OCI-LY7 (cell line): ENCODE results near the gene MRPS6. TPM values are rescaled to one million over a fixed set of nuclear protein-coding genes. Genes with fewer than 3 reads are reported as not detected.

Experiments
- BruUV-seq: library from RNA; stranded (reverse); fragments of 400-500 nt; replicated peaks from 2 replicates; lab custom pipeline; 2021; lab: Mats Ljungman, UMichigan
- CTCF ChIA-PET: fragments of 300-600 bp; sonication (Branson Sonifier 250); formaldehyde crosslinking; loops from one replicate; lab custom pipeline; 2022; ENCODE audit warnings: antibody characterized with exemption; ENCODE audit not compliant: unreplicated experiment; lab: Charles Lee
- POLR2A ChIA-PET: fragments of 300-600 bp; sonication (Branson Sonifier 250); formaldehyde crosslinking; loops from one replicate; lab custom pipeline; 2022; ENCODE audit warnings: antibody characterized with exemption; lab: Charles Lee
- DNase-seq: peaks from one replicate; pipeline ENCODE4 v3.0.0-alpha.2; 2015; ENCODE audit warnings: low spot score
- H2AFZ ChIP-seq: fragments of 200-600 bp; sonication (generic), shearing (Covaris generic); 2 replicates; pipeline ENCODE4 v1.6.1; 2014; ENCODE audit warnings: mild to moderate bottlenecking, antibody characterized with exemption, low read length, moderate library complexity
- H3K27ac ChIP-seq: fragments of 200-600 bp; sonication (generic); 2 replicates; pipeline ENCODE4 v1.5.1; 2014; ENCODE audit warnings: mixed run types, low read depth, mild to moderate bottlenecking, moderate library complexity, low read length, inconsistent platforms; ENCODE audit not compliant: poor library complexity, severe bottlenecking
- H3K36me3 ChIP-seq: fragments of 200-600 bp; sonication (generic); 2 replicates; pipeline ENCODE4 v1.6.1; 2014; ENCODE audit warnings: mild to moderate bottlenecking, antibody characterized with exemption, low read length, moderate library complexity, mixed read lengths; ENCODE audit not compliant: insufficient read depth
- H3K4me1 ChIP-seq: fragments of 200-600 bp; sonication (generic); 2 replicates; pipeline ENCODE4 v1.5.1; 2014; ENCODE audit warnings: mild to moderate bottlenecking, low read length; ENCODE audit not compliant: insufficient read depth, poor library complexity, severe bottlenecking
- H3K4me2 ChIP-seq: fragments of 200-600 bp; sonication (generic); 2 replicates; pipeline ENCODE4 v1.6.1; 2014; ENCODE audit warnings: mild to moderate bottlenecking, low read length
- H3K4me3 ChIP-seq: fragments of 200-600 bp; sonication (generic); 2 replicates; pipeline ENCODE4 v1.5.1; 2014; ENCODE audit warnings: mild to moderate bottlenecking, low read depth, low read length; ENCODE audit not compliant: poor library complexity, severe bottlenecking
- H3K79me2 ChIP-seq: fragments of 200-600 bp; sonication (generic); 2 replicates; pipeline ENCODE4 v1.6.1; 2016; ENCODE audit warnings: low read depth, mild to moderate bottlenecking, low read length, moderate library complexity, mixed read lengths; ENCODE audit not compliant: insufficient read depth
- H3K9me2 ChIP-seq: fragments of 200-600 bp; sonication (generic); 2 replicates; pipeline ENCODE4 v1.6.1; 2016; ENCODE audit warnings: mild to moderate bottlenecking, low read length, mixed read lengths; ENCODE audit not compliant: insufficient read depth
- H3K9me3 ChIP-seq: fragments of 200-600 bp; sonication (generic); 2 replicates; pipeline ENCODE4 v1.6.1; 2014; ENCODE audit warnings: mild to moderate bottlenecking, mixed run types, low read length, mixed read lengths
- H4K20me1 ChIP-seq: fragments of 200-600 bp; sonication (generic); 2 replicates; pipeline ENCODE4 v1.6.1; 2014; ENCODE audit warnings: mild to moderate bottlenecking, antibody characterized with exemption, low read length, moderate library complexity, mixed read lengths; ENCODE audit not compliant: insufficient read depth
- EZH2phosphoT487 ChIP-seq: fragments of 200-600 bp; sonication (generic); IDR thresholded peaks from 2 replicates; pipeline ENCODE4 v1.6.1; 2018; ENCODE audit warnings: low read depth, borderline replicate concordance, mild to moderate bottlenecking, mixed run types, antibody characterized with exemption, low read length, moderate library complexity, mixed read lengths
- intact Hi-C: fragments of 100-400 bp; cut with micrococcal nuclease; formaldehyde crosslinking; loops from one replicate; pipeline ENCODE4 v1.10.0; 2022; ENCODE audit not compliant: unreplicated experiment
- total RNA-seq, 2 experiments: library from RNA; depleted of rRNA in 1 of 2; stranded (reverse); fragments of >200 nt in 1 of 2; shearing (Covaris generic) in 1 of 2; gene quantifications; 2 replicates each; pipeline ENCODE4 v1.2.3, GENCODE V29; 2014 to 2022
- TF ChIP-seq, protein P1 (sequence below): fragments of 200-600 bp; sonication (generic); conservative IDR thresholded peaks from 2 replicates; pipeline ENCODE4 v1.5.1; 2014; ENCODE audit warnings: mild to moderate bottlenecking, antibody characterized with exemption, low read length, moderate library complexity, mixed read lengths

The MRPS6 gene
- total RNA-seq, 2 experiments from 2014 or later, result 20.9 to 56.1 TPM

DNA sequence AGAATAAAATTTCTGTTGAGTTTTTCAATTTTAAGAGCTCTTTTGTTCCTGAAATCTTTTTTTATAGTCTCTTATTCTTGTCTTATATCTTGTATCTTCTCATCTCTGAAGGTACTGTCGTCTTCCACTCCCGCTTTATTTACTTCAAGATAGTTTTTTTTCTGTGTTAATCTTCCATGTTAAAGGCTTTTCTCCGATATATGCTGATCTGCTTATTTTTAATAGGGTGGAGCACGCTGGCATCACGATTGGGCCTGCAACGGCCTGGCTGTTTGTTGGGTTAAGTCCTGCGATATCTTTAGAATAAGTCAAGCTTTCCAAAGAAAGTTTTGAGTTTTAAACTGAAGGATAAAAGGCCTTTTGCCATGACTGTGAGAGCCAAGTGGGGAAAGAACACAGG is 35.7 kb downstream of the MRPS6 start:
- no peak for DNase-seq
- intact Hi-C loops, result no loop called here
- Histone ChIP-seq H4K20me1 (no peaks in the 10 kb centered on the region), H3K27ac (no peak overlapping the region), H3K36me3 (no peaks in the 10 kb centered on the region; the same call in 1 of the 2 replicates), H3K9me2 (no peaks in the 10 kb centered on the region), H2AFZ (no peak overlapping the region), H3K79me2 (peaks cover 8% of the 10 kb centered on the region; the same call in 1 of the 2 replicates), H3K4me1 (no peaks in the 10 kb centered on the region), H3K9me3 (no peaks in the 10 kb centered on the region), H3K4me2 (no peak overlapping the region), H3K4me3 (no peak overlapping the region)
- no peak for TF ChIP-seq EZH2phosphoT487
- TF ChIP-seq, protein P1, sequence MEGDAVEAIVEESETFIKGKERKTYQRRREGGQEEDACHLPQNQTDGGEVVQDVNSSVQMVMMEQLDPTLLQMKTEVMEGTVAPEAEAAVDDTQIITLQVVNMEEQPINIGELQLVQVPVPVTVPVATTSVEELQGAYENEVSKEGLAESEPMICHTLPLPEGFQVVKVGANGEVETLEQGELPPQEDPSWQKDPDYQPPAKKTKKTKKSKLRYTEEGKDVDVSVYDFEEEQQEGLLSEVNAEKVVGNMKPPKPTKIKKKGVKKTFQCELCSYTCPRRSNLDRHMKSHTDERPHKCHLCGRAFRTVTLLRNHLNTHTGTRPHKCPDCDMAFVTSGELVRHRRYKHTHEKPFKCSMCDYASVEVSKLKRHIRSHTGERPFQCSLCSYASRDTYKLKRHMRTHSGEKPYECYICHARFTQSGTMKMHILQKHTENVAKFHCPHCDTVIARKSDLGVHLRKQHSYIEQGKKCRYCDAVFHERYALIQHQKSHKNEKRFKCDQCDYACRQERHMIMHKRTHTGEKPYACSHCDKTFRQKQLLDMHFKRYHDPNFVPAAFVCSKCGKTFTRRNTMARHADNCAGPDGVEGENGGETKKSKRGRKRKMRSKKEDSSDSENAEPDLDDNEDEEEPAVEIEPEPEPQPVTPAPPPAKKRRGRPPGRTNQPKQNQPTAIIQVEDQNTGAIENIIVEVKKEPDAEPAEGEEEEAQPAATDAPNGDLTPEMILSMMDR, result no peak
- no TSS peak for BruUV-seq
- ChIA-PET CTCF (no interaction called here), POLR2A (no interaction called here)

DNA sequence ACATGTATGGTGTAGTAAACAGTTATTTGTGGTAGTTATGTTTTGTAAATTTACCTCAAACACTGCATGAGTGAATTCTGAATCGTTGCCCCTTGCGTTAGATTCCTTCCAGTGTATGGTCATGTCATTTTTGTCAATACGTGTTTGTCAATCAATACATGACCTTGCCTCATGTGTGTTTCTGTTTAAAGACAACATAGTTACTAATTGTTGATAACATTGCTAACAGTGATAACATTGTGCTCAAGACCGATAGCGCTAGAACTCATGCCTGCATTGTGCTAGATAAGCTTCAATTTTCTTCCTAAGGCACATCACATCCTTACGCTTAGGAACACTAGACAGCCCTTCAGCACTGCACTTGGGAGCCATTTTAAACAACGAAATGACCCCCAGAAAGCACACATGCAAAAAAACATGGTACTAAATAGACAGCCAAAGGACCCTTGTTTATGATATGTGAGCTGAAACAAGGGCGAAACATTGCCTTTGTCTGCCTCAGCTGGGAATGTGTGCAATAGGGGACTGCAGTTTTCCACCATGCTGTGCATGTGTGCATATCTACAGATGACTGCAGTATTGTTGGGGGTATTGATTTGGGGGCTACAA is 37.3 kb downstream of the MRPS6 start:
- H3K4me1 ChIP-seq, result no peaks in the 10 kb centered on the region
- H3K4me3 ChIP-seq, result no peak overlapping the region
- no peaks in the 10 kb centered on the region for H3K9me3 ChIP-seq
- no peak for DNase-seq
- no peak overlapping the region for H3K4me2 ChIP-seq
- H4K20me1 ChIP-seq, result no peaks in the 10 kb centered on the region
- intact Hi-C loops, result no loop called here
- no peak overlapping the region for H2AFZ ChIP-seq
- POLR2A ChIA-PET, result interaction anchor here (0.7 kb wide), 1 partner anchor 35 kb away, joined by 4 read pairs; no protein-coding TSS in a partner anchor
- no peaks in the 10 kb centered on the region for H3K9me2 ChIP-seq
- no peaks in the 10 kb centered on the region for H3K36me3 ChIP-seq
- no TSS peak for BruUV-seq
- CTCF ChIA-PET, result no interaction called here
- H3K27ac ChIP-seq, result no peak overlapping the region
- TF ChIP-seq EZH2phosphoT487, result no peak
- TF ChIP-seq, protein P1, result no peak
- H3K79me2 ChIP-seq, result peaks cover 8% of the 10 kb centered on the region; the same call in 1 of the 2 replicates

DNA sequence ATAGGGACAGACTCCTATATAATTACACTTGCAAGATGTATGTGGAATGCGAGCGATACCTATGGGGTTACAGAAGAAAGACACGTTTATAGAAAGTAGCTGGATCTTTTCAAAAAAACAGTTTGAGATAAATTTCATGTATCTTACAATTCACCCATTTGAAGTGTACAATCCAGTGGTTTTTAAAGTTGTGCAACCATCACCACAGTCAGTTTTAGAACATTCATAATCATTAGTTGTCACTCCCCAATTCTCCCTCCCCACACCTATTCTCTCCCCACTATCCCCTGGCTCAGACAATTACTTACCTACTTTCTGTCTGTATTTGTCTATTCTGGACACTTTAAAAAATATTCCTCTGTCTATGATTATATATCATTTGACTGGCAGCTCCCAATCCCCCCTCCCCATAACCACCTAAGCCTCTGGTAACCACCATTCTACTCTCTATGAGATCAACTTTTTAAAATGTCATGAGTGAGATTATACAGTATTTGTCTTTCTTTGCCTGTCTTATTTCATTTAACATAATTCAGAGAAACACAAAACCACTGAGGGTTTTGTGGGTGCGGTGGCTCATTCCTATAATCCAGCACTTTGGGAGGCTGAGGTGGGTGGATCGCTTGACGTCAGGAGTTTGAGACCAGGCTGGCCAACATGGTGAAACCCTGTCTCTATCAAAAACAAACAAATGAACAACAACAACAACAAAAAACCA is 39.1 kb downstream of the MRPS6 start:
- Histone ChIP-seq H3K27ac (no peak overlapping the region), H2AFZ (no peak overlapping the region), H3K4me3 (no peak overlapping the region), H4K20me1 (no peaks in the 10 kb centered on the region), H3K4me1 (no peaks in the 10 kb centered on the region), H3K9me3 (no peaks in the 10 kb centered on the region), H3K4me2 (no peak overlapping the region), H3K36me3 (no peaks in the 10 kb centered on the region), H3K9me2 (no peaks in the 10 kb centered on the region), H3K79me2 (no peaks in the 10 kb centered on the region)
- TF ChIP-seq, protein P1, result no peak
- TF ChIP-seq EZH2phosphoT487, result no peak
- no TSS peak for BruUV-seq
- ChIA-PET CTCF (no interaction called here), POLR2A (interaction anchor here (1.0 kb wide), 1 partner anchor 14 kb away, joined by 3 read pairs; no protein-coding TSS in a partner anchor)
- DNase-seq, result no peak
- intact Hi-C loops, result no loop called here
